HCT116 (cell line): ENCODE results near the gene CLCA2. TPM values are rescaled to one million over a fixed set of nuclear protein-coding genes. Genes with fewer than 3 reads are reported as not detected.

Experiments
- ATAC-seq: fragments of 200-7000 bp; cut with Tn5 transposase; 2 replicates; pipeline ENCODE4 v1.9.1; 2020; ENCODE audit warnings: mild to moderate bottlenecking, moderate library complexity
- BruUV-seq: library from RNA; stranded (reverse); fragments of 400-500 nt; replicated peaks from 2 replicates; lab custom pipeline; 2021; lab: Mats Ljungman, UMichigan
- CTCF ChIA-PET: fragments of 300-600 bp; sonication (Branson Sonifier 250); formaldehyde crosslinking; loops from one replicate; lab custom pipeline; 2021; ENCODE audit warnings: antibody characterized with exemption; lab: Charles Lee
- POLR2A ChIA-PET: fragments of 300-600, 350-600 bp; sonication (Branson Sonifier 250); formaldehyde crosslinking; loops from one replicate; lab custom pipeline; 2021; ENCODE audit warnings: antibody characterized with exemption; lab: Charles Lee
- RAD21 ChIA-PET, 2 experiments: fragments of 300-600 bp; sonication (Branson Sonifier 250); formaldehyde crosslinking; loops; one replicate each; lab custom pipeline; 2023; ENCODE audit warnings: low total read pairs in 2 of 2; ENCODE audit not compliant: uncharacterized antibody in 2 of 2, unreplicated experiment in 2 of 2, low non-redundant PET in 1 of 2; lab: Charles Lee
- DNase-seq: peaks from one replicate; pipeline ENCODE4 v3.0.0-alpha.2; 2010; ENCODE audit warnings: low read depth, low spot score
- H2AFZ ChIP-seq: fragments of 200-600 bp; shearing (Covaris generic), sonication (generic); 2 replicates; pipeline ENCODE4 v1.6.1; 2017; ENCODE audit warnings: low read depth, mixed run types, mixed read lengths, antibody characterized with exemption, low read length; ENCODE audit not compliant: poor library complexity, severe bottlenecking
- H3K27ac ChIP-seq: 2 replicates; pipeline ENCODE4 v1.5.1; 2012; ENCODE audit warnings: low read depth, low read length
- H3K27me3 ChIP-seq: fragments of 200-600 bp; sonication (generic); 2 replicates; pipeline ENCODE4 v1.6.1; 2016; ENCODE audit warnings: mixed run types, low read length, mixed read lengths; ENCODE audit not compliant: insufficient read depth
- H3K36me3 ChIP-seq, 2 experiments: fragments of 200-500 bp in 1 of 2; fragments of 200-600 bp in 1 of 2; sonication (Bioruptor generic) in 1 of 2; sonication (generic) in 1 of 2; 2 replicates each; pipeline versions ENCODE4 v1.5.1 to v1.6.1; 2014 to 2016; ENCODE audit warnings: low read length in 2 of 2, inconsistent platforms in 1 of 2, mixed read lengths in 1 of 2, mixed run types in 1 of 2; ENCODE audit not compliant: insufficient read depth in 2 of 2, control insufficient read depth in 1 of 2
- H3K4me1 ChIP-seq, 2 experiments: fragments of 200-600 bp in 1 of 2; sonication (generic) in 1 of 2; 2 replicates each; pipeline versions ENCODE4 v1.5.1 to v1.6.1; 2012 to 2017; ENCODE audit warnings: low read length in 2 of 2, inconsistent platforms in 1 of 2, mild to moderate bottlenecking in 1 of 2, mixed read lengths in 1 of 2, mixed run types in 1 of 2, moderate library complexity in 1 of 2; ENCODE audit not compliant: insufficient read depth in 2 of 2, control insufficient read depth in 1 of 2
- H3K4me2 ChIP-seq: fragments of 200-600 bp; sonication (generic); 2 replicates; pipeline ENCODE4 v1.6.1; 2017; ENCODE audit warnings: mixed run types, low read length, mixed read lengths
- H3K4me3 ChIP-seq, 2 experiments: fragments of 200-600 bp in 1 of 2; sonication (generic) in 1 of 2; replicated peaks in 1 of 2; 2 replicates each; pipeline ENCODE4 v1.5.1; 2011 to 2016; ENCODE audit warnings: low read length in 2 of 2, control low read depth in 1 of 2, low read depth in 1 of 2, mild to moderate bottlenecking in 1 of 2, mixed read lengths in 1 of 2, mixed run types in 1 of 2
- H3K79me2 ChIP-seq: fragments of 200-600 bp; sonication (generic); 2 replicates; pipeline ENCODE4 v1.6.1; 2017; ENCODE audit warnings: mild to moderate bottlenecking, mixed run types, low read length, moderate library complexity, mixed read lengths; ENCODE audit not compliant: insufficient read depth
- H3K9ac ChIP-seq: fragments of 200-600 bp; sonication (generic); 2 replicates; pipeline ENCODE4 v1.6.1; 2016; ENCODE audit warnings: low read length, mixed read lengths
- H3K9me2 ChIP-seq: fragments of 200-600 bp; sonication (generic), shearing (Covaris generic); 2 replicates; pipeline ENCODE4 v1.6.1; 2017; ENCODE audit warnings: mixed run types, mild to moderate bottlenecking, moderate library complexity; ENCODE audit not compliant: insufficient read depth
- H3K9me3 ChIP-seq, 2 experiments: fragments of 200-500 bp in 1 of 2; fragments of 200-600 bp in 1 of 2; sonication (Bioruptor generic) in 1 of 2; sonication (generic) in 1 of 2; 2 replicates each; pipeline ENCODE4 v1.6.1; 2014 to 2017; ENCODE audit warnings: low read length in 2 of 2, mixed read lengths in 2 of 2, inconsistent platforms in 1 of 2, low read depth in 1 of 2, mild to moderate bottlenecking in 1 of 2, mixed run types in 1 of 2, moderate library complexity in 1 of 2; ENCODE audit not compliant: control insufficient read depth in 1 of 2, insufficient read depth in 1 of 2
- H4K20me1 ChIP-seq: fragments of 200-600 bp; sonication (generic), shearing (Covaris generic); 2 replicates; pipeline ENCODE4 v1.6.1; 2017; ENCODE audit warnings: mixed run types, mild to moderate bottlenecking, moderate library complexity; ENCODE audit not compliant: insufficient read depth
- ATF3 ChIP-seq: IDR thresholded peaks from 2 replicates; pipeline ENCODE4 v1.6.1; 2012
- CBX3 ChIP-seq: IDR thresholded peaks from 2 replicates; pipeline ENCODE4 v1.6.1; 2012; ENCODE audit warnings: low read depth
- EGR1 ChIP-seq: IDR thresholded peaks from 2 replicates; pipeline ENCODE4 v1.6.1; 2012; ENCODE audit warnings: low read depth
- ELF1 ChIP-seq: IDR thresholded peaks from 2 replicates; pipeline ENCODE4 v1.6.1; 2012; ENCODE audit warnings: low read depth, borderline replicate concordance
- EZH2phosphoT487 ChIP-seq: fragments of 200-600 bp; IDR thresholded peaks from 2 replicates; pipeline ENCODE4 v1.6.1; 2018; ENCODE audit warnings: antibody characterized with exemption, borderline replicate concordance
- FOSL1 ChIP-seq: IDR thresholded peaks from 2 replicates; pipeline ENCODE4 v1.6.1; 2012; ENCODE audit warnings: low read depth
- JUND ChIP-seq: IDR thresholded peaks from 2 replicates; pipeline ENCODE4 v1.6.1; 2012
- MAX ChIP-seq: IDR thresholded peaks from 2 replicates; pipeline ENCODE4 v1.6.1; 2012
- POLR2A ChIP-seq: IDR thresholded peaks from 2 replicates; pipeline ENCODE4 v1.7.0; 2011; ENCODE audit warnings: borderline replicate concordance; ENCODE audit not compliant: insufficient read depth, insufficient read length; ENCODE audit errors: extremely low read depth
- POLR2AphosphoS5 ChIP-seq: IDR thresholded peaks from 2 replicates; pipeline ENCODE4 v1.6.1; 2011; ENCODE audit warnings: mild to moderate bottlenecking, low read depth, low read length, moderate library complexity
- RAD21 ChIP-seq: IDR thresholded peaks from 2 replicates; pipeline ENCODE4 v1.6.1; 2012; ENCODE audit warnings: low read depth, mild to moderate bottlenecking
- REST ChIP-seq: IDR thresholded peaks from 2 replicates; pipeline ENCODE4 v1.6.1; 2012; ENCODE audit warnings: low read depth
- SIN3A ChIP-seq: IDR thresholded peaks from 2 replicates; pipeline ENCODE4 v1.6.1; 2012; ENCODE audit warnings: low read depth
- SP1 ChIP-seq: IDR thresholded peaks from 2 replicates; pipeline ENCODE4 v1.6.1; 2012; ENCODE audit warnings: low read depth
- YY1 ChIP-seq: IDR thresholded peaks from 2 replicates; pipeline ENCODE4 v1.6.1; 2011; ENCODE audit warnings: low read length, low read depth, moderate library complexity, mild to moderate bottlenecking; ENCODE audit not compliant: insufficient replicate concordance; ENCODE audit errors: extremely low read depth
- ZFX ChIP-seq: fragments of 450-650 bp; IDR thresholded peaks from 2 replicates; pipeline ENCODE4 v1.6.1; 2017
- ZNF274 ChIP-seq: fragments of 200-500 bp; sonication (Bioruptor generic); IDR thresholded peaks from 2 replicates; pipeline ENCODE4 v1.6.1; 2014; ENCODE audit warnings: mild to moderate bottlenecking, low read depth, low read length, inconsistent platforms
- intact Hi-C: fragments of 100-400 bp; cut with micrococcal nuclease; formaldehyde crosslinking; loops from 2 replicates; pipeline ENCODE4 v1.10.0; 2022
- total RNA-seq: library from RNA; stranded (reverse); gene quantifications from one replicate; pipeline ENCODE4 v1.2.1, GENCODE V29; 2021; ENCODE audit not compliant: unreplicated experiment
- TF ChIP-seq, protein P1 (sequence below): IDR thresholded peaks from 2 replicates; pipeline ENCODE4 v1.6.1; 2011; ENCODE audit warnings: mild to moderate bottlenecking, low read length, moderate library complexity; ENCODE audit not compliant: insufficient replicate concordance; ENCODE audit errors: extremely low read depth

The CLCA2 gene
- total RNA-seq, 1 experiment from 2014 or later, result not detected

DNA sequence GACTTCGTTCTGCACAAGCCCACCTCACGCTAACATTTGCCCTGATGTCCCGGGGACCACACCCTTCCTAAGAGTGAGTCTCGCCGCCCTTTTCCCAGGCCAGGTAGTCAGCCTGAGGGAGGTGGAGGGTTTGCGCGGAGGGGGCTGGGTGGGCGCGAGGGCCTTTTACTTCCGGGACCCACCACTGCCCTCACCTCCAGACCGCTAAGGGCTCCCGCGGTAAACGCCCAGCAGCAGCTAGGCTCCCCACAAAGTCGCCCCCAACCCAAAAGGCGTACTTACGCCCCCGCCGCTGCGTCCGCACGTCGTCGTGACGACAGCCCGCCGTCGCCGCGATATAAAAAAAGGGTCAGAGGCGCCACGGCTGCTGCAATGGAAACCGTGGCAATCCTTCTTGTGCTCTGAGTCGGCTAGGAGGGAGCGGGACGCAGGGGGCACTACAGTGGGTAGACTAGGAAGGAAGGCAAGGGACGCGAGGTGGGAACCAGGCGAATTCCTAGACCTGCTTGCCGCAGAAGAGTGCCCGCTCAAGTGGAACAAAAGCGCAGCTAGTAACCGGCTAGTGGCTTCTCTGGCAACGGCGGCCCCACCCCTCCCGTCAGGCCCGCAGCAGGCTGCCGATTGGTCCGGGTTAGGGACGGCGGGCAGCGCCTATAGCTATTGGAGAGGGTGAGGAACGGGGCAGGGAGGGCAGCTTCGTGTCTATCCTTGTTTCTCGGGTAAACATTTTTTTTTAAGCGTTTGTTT lies 28.0 kb upstream of the CLCA2 start, which contains the start of gene ODF2L:
Gene ODF2L (minus strand): TSS at position 573 of the 747 bp plus-strand sequence. CDS start 9,296 bp downstream, outside the sequence.
- H4K20me1 ChIP-seq, result no peaks in the 10 kb centered on the region
- H3K79me2 ChIP-seq, result peaks cover 12% of the 10 kb centered on the region
- peaks cover 4 to 14% of the 10 kb centered on the region in 2 experiments; a peak in 3 of 4 replicates for H3K4me1 ChIP-seq
- peak; percentile 99 for ATAC-seq
- H3K9me3 ChIP-seq, result no peaks in the 10 kb centered on the region
- peak within 1 kb of the TSS; percentile 80 to 82 for H3K4me3 ChIP-seq
- intact Hi-C loops, result no loop called here
- no TSS peak for BruUV-seq
- H3K27me3 ChIP-seq, result no peaks in the 10 kb centered on the region
- peak within 1 kb of the TSS; percentile 83 for H2AFZ ChIP-seq
- H3K27ac ChIP-seq, result peak within 1 kb of the TSS; percentile 69
- ChIA-PET CTCF (interaction anchor here (1.0 to 1.4 kb wide), 2 partner anchors 16 to 308 kb away, joined by 3 to 4 read pairs; partner anchors contain the start of gene SH3GLB1), POLR2A (interaction anchor here (0.7 to 1.0 kb wide), 4 partner anchors 10 to 300 kb away, joined by 3 to 5 read pairs (median 4); no protein-coding TSS in a partner anchor), RAD21 (no interaction called here)
- peak within 1 kb of the TSS; percentile 76 for H3K9ac ChIP-seq
- H3K36me3 ChIP-seq, result no peaks in the 10 kb centered on the region
- TF ChIP-seq ZNF274 (no peak), SIN3A (peak; percentile 68), YY1 (peak; percentile 68), RAD21 (no peak), ZFX (no peak), EGR1 (peak; percentile 94), JUND (no peak), POLR2AphosphoS5 (peak; percentile 82), FOSL1 (no peak), EZH2phosphoT487 (no peak), ELF1 (no peak), MAX (no peak), REST (no peak), CBX3 (no peak), SP1 (peak; percentile 15; the same call in 1 of the 2 replicates), ATF3 (no peak), POLR2A (peak; percentile 81)
- TF ChIP-seq, protein P1, sequence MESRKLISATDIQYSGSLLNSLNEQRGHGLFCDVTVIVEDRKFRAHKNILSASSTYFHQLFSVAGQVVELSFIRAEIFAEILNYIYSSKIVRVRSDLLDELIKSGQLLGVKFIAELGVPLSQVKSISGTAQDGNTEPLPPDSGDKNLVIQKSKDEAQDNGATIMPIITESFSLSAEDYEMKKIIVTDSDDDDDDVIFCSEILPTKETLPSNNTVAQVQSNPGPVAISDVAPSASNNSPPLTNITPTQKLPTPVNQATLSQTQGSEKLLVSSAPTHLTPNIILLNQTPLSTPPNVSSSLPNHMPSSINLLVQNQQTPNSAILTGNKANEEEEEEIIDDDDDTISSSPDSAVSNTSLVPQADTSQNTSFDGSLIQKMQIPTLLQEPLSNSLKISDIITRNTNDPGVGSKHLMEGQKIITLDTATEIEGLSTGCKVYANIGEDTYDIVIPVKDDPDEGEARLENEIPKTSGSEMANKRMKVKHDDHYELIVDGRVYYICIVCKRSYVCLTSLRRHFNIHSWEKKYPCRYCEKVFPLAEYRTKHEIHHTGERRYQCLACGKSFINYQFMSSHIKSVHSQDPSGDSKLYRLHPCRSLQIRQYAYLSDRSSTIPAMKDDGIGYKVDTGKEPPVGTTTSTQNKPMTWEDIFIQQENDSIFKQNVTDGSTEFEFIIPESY, result peak; percentile 6
- TF ChIP-seq, all 23 proteins: peak for 7
- H3K9me2 ChIP-seq, result no peaks in the 10 kb centered on the region
- peak; percentile 70 for DNase-seq
- H3K4me2 ChIP-seq, result peak within 1 kb of the TSS; percentile 94
